OCI-LY7 (cell line): ENCODE measurements around the gene INAVA. TPM values are rescaled to one million over a fixed set of nuclear protein-coding genes. Genes with fewer than 3 reads are reported as not detected.

ENCODE experiments used
- BruUV-seq: library from RNA; stranded (reverse); fragments of 400-500 nt; replicated peaks from 2 replicates; lab custom pipeline; 2021; lab: Mats Ljungman, UMichigan
- CTCF ChIA-PET: fragments of 300-600 bp; sonication (Branson Sonifier 250); formaldehyde crosslinking; loops from one replicate; lab custom pipeline; 2022; ENCODE audit warnings: antibody characterized with exemption; ENCODE audit not compliant: unreplicated experiment; lab: Charles Lee
- POLR2A ChIA-PET: fragments of 300-600 bp; sonication (Branson Sonifier 250); formaldehyde crosslinking; loops from one replicate; lab custom pipeline; 2022; ENCODE audit warnings: antibody characterized with exemption; lab: Charles Lee
- DNase-seq: peaks from one replicate; pipeline ENCODE4 v3.0.0-alpha.2; 2015; ENCODE audit warnings: low spot score
- H2AFZ ChIP-seq: fragments of 200-600 bp; sonication (generic), shearing (Covaris generic); 2 replicates; pipeline ENCODE4 v1.6.1; 2014; ENCODE audit warnings: mild to moderate bottlenecking, antibody characterized with exemption, low read length, moderate library complexity
- H3K27ac ChIP-seq: fragments of 200-600 bp; sonication (generic); 2 replicates; pipeline ENCODE4 v1.5.1; 2014; ENCODE audit warnings: mixed run types, low read depth, mild to moderate bottlenecking, moderate library complexity, low read length, inconsistent platforms; ENCODE audit not compliant: poor library complexity, severe bottlenecking
- H3K36me3 ChIP-seq: fragments of 200-600 bp; sonication (generic); 2 replicates; pipeline ENCODE4 v1.6.1; 2014; ENCODE audit warnings: mild to moderate bottlenecking, antibody characterized with exemption, low read length, moderate library complexity, mixed read lengths; ENCODE audit not compliant: insufficient read depth
- H3K4me1 ChIP-seq: fragments of 200-600 bp; sonication (generic); 2 replicates; pipeline ENCODE4 v1.5.1; 2014; ENCODE audit warnings: mild to moderate bottlenecking, low read length; ENCODE audit not compliant: insufficient read depth, poor library complexity, severe bottlenecking
- H3K4me2 ChIP-seq: fragments of 200-600 bp; sonication (generic); 2 replicates; pipeline ENCODE4 v1.6.1; 2014; ENCODE audit warnings: mild to moderate bottlenecking, low read length
- H3K4me3 ChIP-seq: fragments of 200-600 bp; sonication (generic); 2 replicates; pipeline ENCODE4 v1.5.1; 2014; ENCODE audit warnings: mild to moderate bottlenecking, low read depth, low read length; ENCODE audit not compliant: poor library complexity, severe bottlenecking
- H3K79me2 ChIP-seq: fragments of 200-600 bp; sonication (generic); 2 replicates; pipeline ENCODE4 v1.6.1; 2016; ENCODE audit warnings: low read depth, mild to moderate bottlenecking, low read length, moderate library complexity, mixed read lengths; ENCODE audit not compliant: insufficient read depth
- H3K9me2 ChIP-seq: fragments of 200-600 bp; sonication (generic); 2 replicates; pipeline ENCODE4 v1.6.1; 2016; ENCODE audit warnings: mild to moderate bottlenecking, low read length, mixed read lengths; ENCODE audit not compliant: insufficient read depth
- H3K9me3 ChIP-seq: fragments of 200-600 bp; sonication (generic); 2 replicates; pipeline ENCODE4 v1.6.1; 2014; ENCODE audit warnings: mild to moderate bottlenecking, mixed run types, low read length, mixed read lengths
- H4K20me1 ChIP-seq: fragments of 200-600 bp; sonication (generic); 2 replicates; pipeline ENCODE4 v1.6.1; 2014; ENCODE audit warnings: mild to moderate bottlenecking, antibody characterized with exemption, low read length, moderate library complexity, mixed read lengths; ENCODE audit not compliant: insufficient read depth
- EZH2phosphoT487 ChIP-seq: fragments of 200-600 bp; sonication (generic); IDR thresholded peaks from 2 replicates; pipeline ENCODE4 v1.6.1; 2018; ENCODE audit warnings: low read depth, borderline replicate concordance, mild to moderate bottlenecking, mixed run types, antibody characterized with exemption, low read length, moderate library complexity, mixed read lengths
- intact Hi-C: fragments of 100-400 bp; cut with micrococcal nuclease; formaldehyde crosslinking; loops from one replicate; pipeline ENCODE4 v1.10.0; 2022; ENCODE audit not compliant: unreplicated experiment
- total RNA-seq, 2 experiments: library from RNA; depleted of rRNA in 1 of 2; stranded (reverse); fragments of >200 nt in 1 of 2; shearing (Covaris generic) in 1 of 2; gene quantifications; 2 replicates each; pipeline ENCODE4 v1.2.3, GENCODE V29; 2014 to 2022
- TF ChIP-seq, protein P1 (sequence below): fragments of 200-600 bp; sonication (generic); conservative IDR thresholded peaks from 2 replicates; pipeline ENCODE4 v1.5.1; 2014; ENCODE audit warnings: mild to moderate bottlenecking, antibody characterized with exemption, low read length, moderate library complexity, mixed read lengths

INAVA gene
- total RNA-seq, 2 experiments from 2014 or later, result not detected

- intact Hi-C loops, result no loop called here
These were observed 37.9 kb upstream of the INAVA start for GRCh38 chr1:200856716-200857357.

DNA sequence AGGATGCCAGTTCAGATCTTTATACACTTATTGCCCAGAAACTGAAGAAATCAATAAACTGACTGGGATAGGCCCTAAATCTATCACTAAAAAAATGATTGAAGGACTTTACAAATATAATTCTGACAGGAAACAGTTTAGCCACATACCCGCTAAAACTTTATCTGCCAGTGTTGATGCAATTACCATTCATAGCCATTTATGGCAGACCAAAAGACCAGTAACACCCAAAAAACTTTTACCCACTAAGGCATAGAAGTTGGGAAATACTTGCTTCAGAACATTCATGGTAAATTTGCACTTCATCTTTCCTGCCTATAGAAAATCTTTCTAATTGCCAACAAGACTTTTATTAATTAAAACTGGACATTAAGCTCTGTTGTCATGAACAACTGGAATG is 36.9 kb upstream of the INAVA start:
- Histone ChIP-seq H2AFZ (no peak overlapping the region), H3K79me2 (no peaks in the 10 kb centered on the region), H3K4me1 (no peaks in the 10 kb centered on the region), H3K9me3 (no peaks in the 10 kb centered on the region), H3K4me2 (no peak overlapping the region), H3K9me2 (no peaks in the 10 kb centered on the region), H3K36me3 (peaks cover 42% of the 10 kb centered on the region), H3K4me3 (no peak overlapping the region), H3K27ac (no peak overlapping the region), H4K20me1 (no peaks in the 10 kb centered on the region)
- BruUV-seq, result TSS peak; percentile 24
- ChIA-PET POLR2A (interaction anchor here (1.1 kb wide), 1 partner anchor 289 kb away, joined by 5 read pairs; no protein-coding TSS in a partner anchor), CTCF (no interaction called here)
- no peak for DNase-seq
- TF ChIP-seq EZH2phosphoT487, result no peak
- TF ChIP-seq, protein P1, sequence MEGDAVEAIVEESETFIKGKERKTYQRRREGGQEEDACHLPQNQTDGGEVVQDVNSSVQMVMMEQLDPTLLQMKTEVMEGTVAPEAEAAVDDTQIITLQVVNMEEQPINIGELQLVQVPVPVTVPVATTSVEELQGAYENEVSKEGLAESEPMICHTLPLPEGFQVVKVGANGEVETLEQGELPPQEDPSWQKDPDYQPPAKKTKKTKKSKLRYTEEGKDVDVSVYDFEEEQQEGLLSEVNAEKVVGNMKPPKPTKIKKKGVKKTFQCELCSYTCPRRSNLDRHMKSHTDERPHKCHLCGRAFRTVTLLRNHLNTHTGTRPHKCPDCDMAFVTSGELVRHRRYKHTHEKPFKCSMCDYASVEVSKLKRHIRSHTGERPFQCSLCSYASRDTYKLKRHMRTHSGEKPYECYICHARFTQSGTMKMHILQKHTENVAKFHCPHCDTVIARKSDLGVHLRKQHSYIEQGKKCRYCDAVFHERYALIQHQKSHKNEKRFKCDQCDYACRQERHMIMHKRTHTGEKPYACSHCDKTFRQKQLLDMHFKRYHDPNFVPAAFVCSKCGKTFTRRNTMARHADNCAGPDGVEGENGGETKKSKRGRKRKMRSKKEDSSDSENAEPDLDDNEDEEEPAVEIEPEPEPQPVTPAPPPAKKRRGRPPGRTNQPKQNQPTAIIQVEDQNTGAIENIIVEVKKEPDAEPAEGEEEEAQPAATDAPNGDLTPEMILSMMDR, result no peak
- intact Hi-C loops, result no loop called here

More at GRCh38 chr1:200856716-200857357, 37.9 kb upstream of the INAVA start:
- Histone ChIP-seq H3K4me3 (no peak overlapping the region), H3K4me1 (no peaks in the 10 kb centered on the region), H3K4me2 (no peak overlapping the region), H3K9me3 (no peaks in the 10 kb centered on the region), H3K9me2 (no peaks in the 10 kb centered on the region), H3K79me2 (no peaks in the 10 kb centered on the region), H2AFZ (no peak overlapping the region), H4K20me1 (no peaks in the 10 kb centered on the region), H3K27ac (no peak overlapping the region), H3K36me3 (peaks cover 49% of the 10 kb centered on the region)
- DNase-seq, result no peak
- CTCF ChIA-PET, result no interaction called here
- POLR2A ChIA-PET, result interaction anchor here (0.6 to 1.0 kb wide), 4 partner anchors 11 to 341 kb away, joined by 3 to 6 read pairs (median 3); no protein-coding TSS in a partner anchor
- no TSS peak for BruUV-seq
- TF ChIP-seq, protein P1, result no peak
- TF ChIP-seq EZH2phosphoT487, result no peak
